ENCODE results near the gene ACY1.

- TF ChIP-seq ZNF217 (IDR thresholded peaks at IDR 0.05) (no peak), CHD4 (IDR thresholded peaks at IDR 0.05) (no peak), IKZF2 (IDR thresholded peaks at IDR 0.05) (no peak), EED (IDR thresholded peaks at IDR 0.05; ENCODE audit: low read depth) (no peak), HDGF (IDR thresholded peaks at IDR 0.05) (no peak)
Observed at GRCh38 chr3:51954713-51955112, 28.6 kb upstream of the ACY1 start.

All from GM12878 (cell line).